Measurements from ENCODE around the gene FOXD3. TPM values are rescaled to one million over a fixed set of nuclear protein-coding genes. Genes with fewer than 3 reads are reported as not detected.

FOXD3 gene
- total RNA-seq, 1 experiment from 2014 or later, result 0.80 TPM

DNA sequence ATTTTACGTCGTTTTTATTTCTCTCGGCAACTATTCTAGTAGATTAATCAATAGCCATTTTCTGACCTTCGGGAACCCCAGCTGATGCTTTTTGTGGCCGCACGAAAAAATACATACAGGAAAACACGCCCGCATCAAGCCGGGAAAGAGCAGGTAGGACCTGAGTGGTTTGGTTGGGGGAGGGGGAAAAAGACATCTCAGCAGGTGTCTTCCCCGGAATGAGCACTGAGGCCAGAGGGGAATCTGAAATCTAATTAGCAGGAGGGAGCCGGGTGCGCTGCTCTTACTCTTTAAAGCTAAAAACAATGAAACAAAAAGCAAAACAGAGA lies 618 bp upstream of the FOXD3 start:
- no peaks in the 10 kb centered on the region for H3K9me3 ChIP-seq (ENCODE audit: control insufficient read depth, insufficient read depth, low read depth, low read length)
- no peaks in the 10 kb centered on the region; the same call in 1 of the 2 replicates for H3K27me3 ChIP-seq (ENCODE audit: control insufficient read depth, insufficient read depth, low read length)
- H3K27ac ChIP-seq (ENCODE audit: low read length), result peak overlapping the region; percentile 48; the same call in 1 of the 2 replicates
- no peak for TF ChIP-seq TCF7L2 (IDR thresholded peaks at IDR 0.05; ENCODE audit: low read depth, low read length)
- TF ChIP-seq CTCF (IDR thresholded peaks at IDR 0.05), result no peak
- no peak for TF ChIP-seq REST (IDR thresholded peaks at IDR 0.05; ENCODE audit: insufficient read depth in 1 of 2, low read depth in 2 of 2, low read length in 1 of 2)
- no peak for TF ChIP-seq POLR2AphosphoS5 (IDR thresholded peaks at IDR 0.05; ENCODE audit: low read depth, low read length)
- TF ChIP-seq SIN3A (IDR thresholded peaks at IDR 0.05; ENCODE audit: borderline replicate concordance, insufficient read depth, low read depth, low read length), result no peak
- no peaks in the 10 kb centered on the region for H3K36me3 ChIP-seq (ENCODE audit: control insufficient read depth, insufficient read depth, low read length)
- intact Hi-C loops (cut with micrococcal nuclease; ENCODE audit: unreplicated experiment) (no loop called here), in situ Hi-C loops (cut with HindIII; ENCODE audit: low pct_unique_long_range_greater_than_20kb, low sequenced_read_pairs) (no loop called here)
- H3K4me3 ChIP-seq (ENCODE audit: low read depth in 2 of 2, low read length in 2 of 2), result peak overlapping the region; percentile 64 to 68
- ATAC-seq, result no peak
- no peak for DNase-seq (ENCODE audit: low read depth, low spot score)
- ChIA-PET POLR2A (no interaction called here), CTCF (no interaction called here)
- no TSS peak for BruUV-seq (replicated peaks)
- H3K4me1 ChIP-seq (ENCODE audit: control insufficient read depth, insufficient read depth, low read length), result peaks cover 10% of the 10 kb centered on the region

DNA sequence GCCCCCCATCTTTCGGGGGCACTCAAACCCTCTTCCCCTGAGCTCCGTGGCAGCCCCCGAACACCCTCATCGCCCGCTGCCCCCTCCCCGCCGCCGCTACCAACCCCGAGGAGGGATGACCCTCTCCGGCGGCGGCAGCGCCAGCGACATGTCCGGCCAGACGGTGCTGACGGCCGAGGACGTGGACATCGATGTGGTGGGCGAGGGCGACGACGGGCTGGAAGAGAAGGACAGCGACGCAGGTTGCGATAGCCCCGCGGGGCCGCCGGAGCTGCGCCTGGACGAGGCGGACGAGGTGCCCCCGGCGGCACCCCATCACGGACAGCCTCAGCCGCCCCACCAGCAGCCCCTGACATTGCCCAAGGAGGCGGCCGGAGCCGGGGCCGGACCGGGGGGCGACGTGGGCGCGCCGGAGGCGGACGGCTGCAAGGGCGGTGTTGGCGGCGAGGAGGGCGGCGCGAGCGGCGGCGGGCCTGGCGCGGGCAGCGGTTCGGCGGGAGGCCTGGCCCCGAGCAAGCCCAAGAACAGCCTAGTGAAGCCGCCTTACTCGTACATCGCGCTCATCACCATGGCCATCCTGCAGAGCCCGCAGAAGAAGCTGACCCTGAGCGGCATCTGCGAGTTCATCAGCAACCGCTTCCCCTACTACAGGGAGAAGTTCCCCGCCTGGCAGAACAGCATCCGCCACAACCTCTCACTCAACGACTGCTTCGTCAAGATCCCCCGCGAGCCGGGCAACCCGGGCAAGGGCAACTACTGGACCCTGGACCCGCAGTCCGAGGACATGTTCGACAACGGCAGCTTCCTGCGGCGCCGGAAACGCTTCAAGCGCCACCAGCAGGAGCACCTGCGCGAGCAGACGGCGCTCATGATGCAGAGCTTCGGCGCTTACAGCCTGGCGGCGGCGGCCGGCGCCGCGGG lies 837 bp downstream of the FOXD3 start:
- intact Hi-C loops (cut with micrococcal nuclease; ENCODE audit: unreplicated experiment) (no loop called here), in situ Hi-C loops (cut with HindIII; ENCODE audit: low pct_unique_long_range_greater_than_20kb, low sequenced_read_pairs) (no loop called here)
- CTCF ChIA-PET, result no interaction called here
- POLR2A ChIA-PET, result no interaction called here
- no peaks in the 10 kb centered on the region; the same call in 1 of the 2 replicates for H3K27me3 ChIP-seq (ENCODE audit: control insufficient read depth, insufficient read depth, low read length)
- ATAC-seq (peak; percentile 35), DNase-seq (ENCODE audit: low read depth, low spot score) (no peak)
- peak overlapping the region; percentile 64 to 68 for H3K4me3 ChIP-seq (ENCODE audit: low read depth in 2 of 2, low read length in 2 of 2)
- H3K4me1 ChIP-seq (ENCODE audit: control insufficient read depth, insufficient read depth, low read length), result peaks cover 5% of the 10 kb centered on the region
- no peak overlapping the region for H3K27ac ChIP-seq (ENCODE audit: low read length)
- TF ChIP-seq CTCF (IDR thresholded peaks at IDR 0.05), result peak; percentile 11; the same call in 1 of the 2 replicates
- TF ChIP-seq POLR2AphosphoS5 (IDR thresholded peaks at IDR 0.05; ENCODE audit: low read depth, low read length), result no peak
- no peaks in the 10 kb centered on the region for H3K9me3 ChIP-seq (ENCODE audit: control insufficient read depth, insufficient read depth, low read depth, low read length)
- H3K36me3 ChIP-seq (ENCODE audit: control insufficient read depth, insufficient read depth, low read length), result no peaks in the 10 kb centered on the region
- BruUV-seq (replicated peaks), result no TSS peak
